IMR-90 (cell line): Measurements from ENCODE around the gene DPF3. TPM values are rescaled to one million over a fixed set of nuclear protein-coding genes. Genes with fewer than 3 reads are reported as not detected.

Experiments used
- ATAC-seq: fragments of 200-7000 bp; cut with Tn5 transposase; 2 replicates; pipeline ENCODE4 v1.9.1; 2020; ENCODE audit warnings: low read depth, mild to moderate bottlenecking, moderate library complexity
- BruUV-seq: library from RNA; stranded (reverse); fragments of 400-500 nt; replicated peaks from 2 replicates; lab custom pipeline; 2021; lab: Mats Ljungman, UMichigan
- CTCF ChIA-PET: fragments of 300-600 bp; formaldehyde crosslinking; extraction: SDS; loops from one replicate; lab custom pipeline; 2021; ENCODE audit warnings: antibody characterized with exemption; lab: Yijun Ruan, JAX
- POLR2A ChIA-PET: fragments of 300-600 bp; sonication (Branson Sonifier 250); formaldehyde crosslinking; loops from one replicate; lab custom pipeline; 2022; ENCODE audit warnings: antibody characterized with exemption; ENCODE audit not compliant: unreplicated experiment; lab: Charles Lee
- DNase-seq: peaks from one replicate; pipeline ENCODE4 v3.0.0; 2013
- H2AFZ ChIP-seq: replicated peaks from 2 replicates; pipeline ENCODE3; 2013; ENCODE audit warnings: low read length, mild to moderate bottlenecking; ENCODE audit not compliant: poor library complexity
- H2AK5ac ChIP-seq: 2 replicates; pipeline ENCODE4 v1.6.1; 2013; ENCODE audit warnings: low read depth, low read length, inconsistent platforms
- H2AK9ac ChIP-seq: replicated peaks from 2 replicates; pipeline ENCODE3; 2013; ENCODE audit warnings: mild to moderate bottlenecking, low read depth, low read length, moderate library complexity; ENCODE audit not compliant: poor library complexity
- H2BK120ac ChIP-seq: 2 replicates; pipeline ENCODE4 v1.6.1; 2013; ENCODE audit warnings: low read depth, low read length, inconsistent platforms
- H2BK15ac ChIP-seq: 3 replicates; pipeline ENCODE4 v1.6.1; 2013; ENCODE audit warnings: low read depth, low read length, inconsistent platforms
- H2BK20ac ChIP-seq: 2 replicates; pipeline ENCODE4 v1.6.1; 2013; ENCODE audit warnings: low read depth, mild to moderate bottlenecking, inconsistent platforms, low read length, moderate library complexity
- H2BK5ac ChIP-seq: 2 replicates; pipeline ENCODE4 v1.6.1; 2013; ENCODE audit warnings: mild to moderate bottlenecking, low read depth, low read length, inconsistent platforms; ENCODE audit not compliant: poor library complexity, severe bottlenecking
- H3K14ac ChIP-seq: replicated peaks from 2 replicates; pipeline ENCODE4 v1.6.1; 2013; ENCODE audit warnings: low read depth, low read length, inconsistent platforms
- H3K18ac ChIP-seq: 2 replicates; pipeline ENCODE4 v1.6.1; 2013; ENCODE audit warnings: low read depth, low read length, control low read depth
- H3K23ac ChIP-seq: 2 replicates; pipeline ENCODE4 v1.6.1; 2013; ENCODE audit warnings: low read depth, low read length, inconsistent platforms
- H3K27ac ChIP-seq: 2 replicates; pipeline ENCODE4 v1.5.1; 2013; ENCODE audit warnings: mild to moderate bottlenecking, control low read depth, low read length; ENCODE audit not compliant: insufficient read depth
- H3K27me3 ChIP-seq: 2 replicates; pipeline ENCODE4 v1.6.1; 2013; ENCODE audit warnings: low read length; ENCODE audit not compliant: control insufficient read depth, insufficient read depth
- H3K36me3 ChIP-seq: 2 replicates; pipeline ENCODE4 v1.6.1; 2013; ENCODE audit warnings: low read length, mixed read lengths; ENCODE audit not compliant: control insufficient read depth, insufficient read depth
- H3K4ac ChIP-seq: 2 replicates; pipeline ENCODE4 v1.6.1; 2013; ENCODE audit warnings: low read depth, low read length, inconsistent platforms
- H3K4me1 ChIP-seq: 2 replicates; pipeline ENCODE4 v1.6.1; 2013; ENCODE audit warnings: low read length, mixed read lengths; ENCODE audit not compliant: control insufficient read depth, insufficient read depth
- H3K4me2 ChIP-seq: 2 replicates; pipeline ENCODE4 v1.6.1; 2013; ENCODE audit warnings: low read depth, mild to moderate bottlenecking, control low read depth, low read length, moderate library complexity
- H3K4me3 ChIP-seq: 2 replicates; pipeline ENCODE4 v1.5.1; 2013; ENCODE audit warnings: low read depth, mild to moderate bottlenecking, control low read depth, low read length, moderate library complexity; ENCODE audit not compliant: insufficient read depth
- H3K56ac ChIP-seq: 2 replicates; pipeline ENCODE4 v1.6.1; 2013; ENCODE audit warnings: low read length, inconsistent platforms; ENCODE audit not compliant: insufficient read depth; ENCODE audit errors: extremely low read depth
- H3K79me1 ChIP-seq, 2 experiments: 2 replicates each; pipeline ENCODE4 v1.6.1; 2013; ENCODE audit warnings: low read length in 2 of 2, inconsistent platforms in 1 of 2, low read depth in 1 of 2
- H3K9ac ChIP-seq: 2 replicates; pipeline ENCODE4 v1.6.1; 2013; ENCODE audit warnings: low read depth, low read length, control low read depth
- H3K9me1 ChIP-seq: 2 replicates; pipeline ENCODE4 v1.6.1; 2013; ENCODE audit warnings: low read length, inconsistent platforms; ENCODE audit not compliant: insufficient read depth
- H3K9me3 ChIP-seq: 2 replicates; pipeline ENCODE4 v1.6.1; 2013; ENCODE audit warnings: low read length; ENCODE audit not compliant: control insufficient read depth, insufficient read depth
- H4K20me1 ChIP-seq: 2 replicates; pipeline ENCODE4 v1.6.1; 2013; ENCODE audit warnings: low read length, inconsistent platforms; ENCODE audit not compliant: insufficient read depth
- H4K5ac ChIP-seq: 2 replicates; pipeline ENCODE4 v1.6.1; 2013; ENCODE audit warnings: mild to moderate bottlenecking, low read depth, low read length, control low read depth
- H4K8ac ChIP-seq, 2 experiments: 2 replicates each; pipeline ENCODE4 v1.6.1; 2013; ENCODE audit warnings: low read depth in 2 of 2, low read length in 2 of 2, control low read depth in 1 of 2, inconsistent platforms in 1 of 2
- H4K91ac ChIP-seq: 2 replicates; pipeline ENCODE4 v1.6.1; 2013; ENCODE audit warnings: low read depth, low read length, inconsistent platforms; ENCODE audit not compliant: insufficient read depth
- BHLHE40 ChIP-seq: fragments of 150-350 bp; IDR thresholded peaks from 2 replicates; pipeline ENCODE4 v1.6.1; 2016; ENCODE audit warnings: mild to moderate bottlenecking, low read depth, low read length
- CEBPB ChIP-seq: IDR thresholded peaks from 2 replicates; pipeline ENCODE4 v1.6.1; 2012; ENCODE audit warnings: low read depth, low read length, improper control_type of control experiment
- CHD1 ChIP-seq: IDR thresholded peaks from 2 replicates; pipeline ENCODE4 v1.6.1; 2012; ENCODE audit warnings: low read depth, low read length, improper control_type of control experiment
- CTCF ChIP-seq: conservative IDR thresholded peaks from 2 replicates; pipeline ENCODE4 v1.5.1; 2012; ENCODE audit warnings: mild to moderate bottlenecking, low read depth, low read length, improper control_type of control experiment
- FOS ChIP-seq: fragments of 150-350 bp; IDR thresholded peaks from 2 replicates; pipeline ENCODE4 v1.6.1; 2016; ENCODE audit warnings: low read depth, low read length
- MAFK ChIP-seq: IDR thresholded peaks from 2 replicates; pipeline ENCODE4 v1.6.1; 2012; ENCODE audit warnings: low read depth, low read length, improper control_type of control experiment
- MAZ ChIP-seq: IDR thresholded peaks from 2 replicates; pipeline ENCODE4 v1.6.1; 2012; ENCODE audit warnings: low read depth, mild to moderate bottlenecking, low read length, improper control_type of control experiment, moderate library complexity, borderline replicate concordance
- MXI1 ChIP-seq: IDR thresholded peaks from 2 replicates; pipeline ENCODE4 v1.6.1; 2012; ENCODE audit warnings: low read depth, mild to moderate bottlenecking, low read length, moderate library complexity, borderline replicate concordance
- NFE2L2 ChIP-seq: fragments of 150-350 bp; IDR thresholded peaks from 2 replicates; pipeline ENCODE4 v1.6.1; 2016; ENCODE audit warnings: low read depth, mild to moderate bottlenecking, low read length
- POLR2A ChIP-seq: IDR thresholded peaks from 2 replicates; pipeline ENCODE4 v1.6.1; 2012; ENCODE audit warnings: mild to moderate bottlenecking, low read depth, low read length
- RAD21 ChIP-seq: IDR thresholded peaks from 2 replicates; pipeline ENCODE4 v1.6.1; 2012; ENCODE audit warnings: low read length, improper control_type of control experiment
- RFX5 ChIP-seq: IDR thresholded peaks from 2 replicates; pipeline ENCODE4 v1.8.0; 2012; ENCODE audit warnings: low read depth, mild to moderate bottlenecking, low read length, moderate library complexity
- SMC3 ChIP-seq: fragments of 150-350 bp; IDR thresholded peaks from 2 replicates; pipeline ENCODE4 v1.6.1; 2016; ENCODE audit warnings: low read depth, mild to moderate bottlenecking, antibody characterized with exemption, low read length, moderate library complexity
- WGBS, 2 experiments: methylation state at CpG; one replicate each; pipeline versions ENCODE4 v1.1.5 to v1.1.7; 2013; ENCODE audit warnings: missing lambda C conversion rate in 2 of 2; ENCODE audit not compliant: insufficient read length in 1 of 2; ENCODE audit errors: extremely low coverage in 2 of 2; 5-methylcytosine and 5-hydroxymethylcytosine counted together
- dilution Hi-C: fragments of 300-500 bp; cut with HindIII; formaldehyde crosslinking; loops from one replicate; pipeline ENCODE4 v1.14.3; 2018; ENCODE audit warnings: low sequenced_read_pairs; ENCODE audit not compliant: unreplicated experiment
- in situ Hi-C: fragments of 300-500 bp; cut with MboI; formaldehyde crosslinking; loops from 3 replicates; pipeline ENCODE4 v1.14.3; 2019; ENCODE audit warnings: low sequenced_read_pairs, inconsistent platforms, mixed read lengths
- intact Hi-C: fragments of 100-400 bp; cut with micrococcal nuclease; formaldehyde crosslinking; loops from 2 replicates; pipeline ENCODE4 v1.10.0; 2022
- polyA plus RNA-seq, 3 experiments: library from polyadenylated mRNA; depleted of rRNA; stranded (reverse); fragments of >200 nt; gene quantifications; 2 replicates each; pipeline ENCODE4 v1.2.3, GENCODE V29; 2012; ENCODE audit warnings: low replicate concordance in 1 of 3
- total RNA-seq: library from RNA; depleted of rRNA; stranded (reverse); fragments of >200 nt; gene quantifications from 2 replicates; pipeline ENCODE4 v1.2.3, GENCODE V29; 2012
- TF ChIP-seq, protein P1 (sequence below): fragments of 150-350 bp; IDR thresholded peaks from 2 replicates; pipeline ENCODE4 v1.6.1; 2016; ENCODE audit warnings: low read depth, mild to moderate bottlenecking, low read length, moderate library complexity, borderline replicate concordance

The DPF3 gene
- total and polyA plus RNA-seq, 2 of the 4 experiments (the other 2 are of a cell fraction): 30.5 to 32.8 TPM

DNA sequence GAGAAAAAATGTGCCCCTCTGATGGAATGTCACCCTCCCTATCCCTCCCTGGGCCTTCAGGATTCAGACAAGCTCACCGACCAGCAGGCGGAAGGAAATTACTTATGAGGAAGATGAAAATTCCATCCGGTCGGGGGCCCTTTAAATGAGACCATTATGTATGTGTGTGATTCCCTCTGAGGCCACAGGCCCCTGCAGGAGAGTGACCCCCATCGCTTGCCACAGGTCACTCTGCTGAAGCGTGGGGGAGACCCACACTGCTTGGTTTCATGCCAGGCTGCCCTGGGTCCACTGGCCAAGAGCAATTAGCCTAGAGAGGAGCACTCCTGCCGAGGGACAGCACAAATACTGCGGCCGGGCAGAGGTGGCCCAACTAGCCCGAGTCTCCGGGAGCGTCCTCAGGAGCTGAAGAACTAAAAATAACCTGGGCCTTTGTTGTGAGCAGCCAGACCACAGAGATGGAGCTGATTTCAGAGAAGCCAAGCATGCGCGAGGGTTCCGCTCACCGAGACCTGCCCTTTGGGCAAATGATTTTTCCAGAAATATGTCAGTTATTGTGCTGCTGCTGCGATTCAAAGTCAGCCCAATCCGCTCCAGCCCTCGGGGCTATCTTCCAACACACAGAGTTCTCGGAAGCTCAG lies 276.4 kb downstream of the DPF3 start (continued):
- TF ChIP-seq MAZ: no peak

DNA sequence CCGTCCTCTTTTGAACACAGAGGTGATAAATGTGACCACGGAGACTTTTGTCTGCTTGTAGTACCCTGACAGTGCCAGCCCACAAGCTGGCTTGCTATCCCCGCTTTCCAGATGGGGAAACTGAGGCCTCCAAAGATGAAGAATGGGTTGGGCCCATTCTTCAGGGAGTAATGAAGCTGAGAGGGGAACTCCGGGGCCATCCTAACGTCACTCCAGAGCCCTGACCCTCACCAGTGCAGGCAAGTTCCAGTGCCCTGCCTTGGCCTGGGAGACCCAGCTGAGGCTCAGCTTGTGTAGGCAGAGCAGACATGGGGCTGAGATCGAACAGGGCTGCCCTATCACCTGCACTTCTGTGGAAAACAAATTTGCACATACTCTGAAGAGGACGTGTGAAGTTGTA lies 277.1 kb downstream of the DPF3 start:
- CTCF ChIA-PET: no interaction called here
- no peak overlapping the region for H3K9ac ChIP-seq
- H3K18ac ChIP-seq: peak overlapping the region; percentile 63
- POLR2A ChIA-PET: no interaction called here
- H3K27ac ChIP-seq: no peak overlapping the region
- DNase-seq (no peak), ATAC-seq (no peak)
- H2AK9ac ChIP-seq: no peak overlapping the region
- no peak for TF ChIP-seq CEBPB
- no peak for TF ChIP-seq POLR2A
- no peak for TF ChIP-seq NFE2L2
- TF ChIP-seq SMC3: no peak
- no peak for TF ChIP-seq RFX5
- no peak for TF ChIP-seq CHD1
- TF ChIP-seq FOS: no peak
- no peak for TF ChIP-seq MXI1
- no peak for TF ChIP-seq RAD21
- TF ChIP-seq, protein P1, sequence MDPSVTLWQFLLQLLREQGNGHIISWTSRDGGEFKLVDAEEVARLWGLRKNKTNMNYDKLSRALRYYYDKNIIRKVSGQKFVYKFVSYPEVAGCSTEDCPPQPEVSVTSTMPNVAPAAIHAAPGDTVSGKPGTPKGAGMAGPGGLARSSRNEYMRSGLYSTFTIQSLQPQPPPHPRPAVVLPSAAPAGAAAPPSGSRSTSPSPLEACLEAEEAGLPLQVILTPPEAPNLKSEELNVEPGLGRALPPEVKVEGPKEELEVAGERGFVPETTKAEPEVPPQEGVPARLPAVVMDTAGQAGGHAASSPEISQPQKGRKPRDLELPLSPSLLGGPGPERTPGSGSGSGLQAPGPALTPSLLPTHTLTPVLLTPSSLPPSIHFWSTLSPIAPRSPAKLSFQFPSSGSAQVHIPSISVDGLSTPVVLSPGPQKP: no peak
- no peak for TF ChIP-seq MAFK
- no peak for TF ChIP-seq BHLHE40
- no peak for TF ChIP-seq CTCF
- H3K23ac ChIP-seq: peak overlapping the region; percentile 51; the same call in 1 of the 2 replicates
- H2BK120ac ChIP-seq: peak overlapping the region; percentile 100
- intact Hi-C loops (no loop called here), in situ Hi-C loops (no loop called here), dilution Hi-C loops (no loop called here)
- H3K56ac ChIP-seq: peak overlapping the region; percentile 5; the same call in 1 of the 2 replicates
- peak overlapping the region; percentile 24 for H4K5ac ChIP-seq
- peaks cover 23% of the 10 kb centered on the region for H3K9me1 ChIP-seq
- no TSS peak for BruUV-seq
- H3K4me3 ChIP-seq: no peak overlapping the region
- H3K27me3 ChIP-seq: no peaks in the 10 kb centered on the region
- no peak overlapping the region for H3K4me2 ChIP-seq
- peak overlapping the region; percentile 59; the same call in 2 of the 3 replicates for H2BK15ac ChIP-seq
- H3K36me3 ChIP-seq: no peaks in the 10 kb centered on the region
- H4K91ac ChIP-seq: peak overlapping the region; percentile 75
- H3K4ac ChIP-seq: peak overlapping the region; percentile 81
- H3K9me3 ChIP-seq: no peaks in the 10 kb centered on the region
- WGBS, 2 experiments: 57% methylated on average over 1 of the region's 7 CpGs; no CpG with 5 or more reads in 1 of the 2 experiments
- H2AFZ ChIP-seq: peak overlapping the region; percentile 8
- peak overlapping the region; percentile 92 for H2BK20ac ChIP-seq
- H2AK5ac ChIP-seq: peak overlapping the region; percentile 85; the same call in 1 of the 2 replicates
- peak overlapping the region in 1 of 2 experiments; percentile 62; a peak in 2 of 4 replicates for H4K8ac ChIP-seq
- H2BK5ac ChIP-seq: peak overlapping the region; percentile 61
- H3K14ac ChIP-seq: peak overlapping the region; percentile 53; the same call in 1 of the 2 replicates
- H4K20me1 ChIP-seq: no peaks in the 10 kb centered on the region
- H3K4me1 ChIP-seq: peaks cover 37% of the 10 kb centered on the region
- peaks cover 0 to 4% of the 10 kb centered on the region in 2 experiments; a peak in 1 of 4 replicates for H3K79me1 ChIP-seq
